Tibial artery (tissue), 4 donors: ENCODE measurements around the gene PRSS56.

Experiments
- DNase-seq, 2 donors: peaks; one replicate each; pipeline ENCODE4 v3.0.0-alpha.2; 2019
- H3K27ac ChIP-seq, 2 donors: fragments of 200-600 bp; sonication (generic) in 1 of 2; 1 replicate in 1 of 2; 2 replicates in 1 of 2; pipeline ENCODE4 v1.5.1; 2018 to 2019; ENCODE audit warnings: mild to moderate bottlenecking in 1 of 2
- H3K27me3 ChIP-seq, 2 donors: fragments of 200-600 bp; sonication (generic) in 1 of 2; one replicate each; pipeline versions ENCODE4 v1.5.1 to v1.6.0; 2016 to 2019
- H3K36me3 ChIP-seq, 3 donors: fragments of 200-600 bp; sonication (generic) in 2 of 3; one replicate each; pipeline ENCODE4 v1.5.1; 2016 to 2019; ENCODE audit warnings: mild to moderate bottlenecking in 2 of 3
- H3K4me1 ChIP-seq, 4 donors: fragments of 200-600 bp; sonication (generic) in 2 of 4; 1 replicate in 3 of 4; 2 replicates in 1 of 4; pipeline ENCODE4 v1.5.1; 2016 to 2019
- H3K4me3 ChIP-seq, 2 donors: fragments of 200-600 bp; sonication (generic) in 1 of 2; 1 replicate in 1 of 2; 2 replicates in 1 of 2; pipeline ENCODE4 v1.5.1; 2018 to 2019; ENCODE audit warnings: mild to moderate bottlenecking in 2 of 2
- H3K9me3 ChIP-seq, 3 donors: fragments of 200-600 bp; sonication (generic) in 1 of 3; one replicate each; pipeline ENCODE4 v1.5.1; 2016 to 2019
- CTCF ChIP-seq, 2 experiments: fragments of 200-600 bp in 1 of 2; fragments of 450-650 bp in 1 of 2; IDR thresholded peaks; one replicate each; pipeline ENCODE4 v1.5.1; 2017 to 2019; ENCODE audit warnings: antibody characterized with exemption in 2 of 2, mild to moderate bottlenecking in 1 of 2, moderate library complexity in 1 of 2
- intact Hi-C: fragments of 100-400 bp; cut with DNase I; formaldehyde crosslinking; loops from one replicate; pipeline ENCODE4 v1.15.0; 2023; ENCODE audit warnings: low total_unique reads

PRSS56 gene

DNA sequence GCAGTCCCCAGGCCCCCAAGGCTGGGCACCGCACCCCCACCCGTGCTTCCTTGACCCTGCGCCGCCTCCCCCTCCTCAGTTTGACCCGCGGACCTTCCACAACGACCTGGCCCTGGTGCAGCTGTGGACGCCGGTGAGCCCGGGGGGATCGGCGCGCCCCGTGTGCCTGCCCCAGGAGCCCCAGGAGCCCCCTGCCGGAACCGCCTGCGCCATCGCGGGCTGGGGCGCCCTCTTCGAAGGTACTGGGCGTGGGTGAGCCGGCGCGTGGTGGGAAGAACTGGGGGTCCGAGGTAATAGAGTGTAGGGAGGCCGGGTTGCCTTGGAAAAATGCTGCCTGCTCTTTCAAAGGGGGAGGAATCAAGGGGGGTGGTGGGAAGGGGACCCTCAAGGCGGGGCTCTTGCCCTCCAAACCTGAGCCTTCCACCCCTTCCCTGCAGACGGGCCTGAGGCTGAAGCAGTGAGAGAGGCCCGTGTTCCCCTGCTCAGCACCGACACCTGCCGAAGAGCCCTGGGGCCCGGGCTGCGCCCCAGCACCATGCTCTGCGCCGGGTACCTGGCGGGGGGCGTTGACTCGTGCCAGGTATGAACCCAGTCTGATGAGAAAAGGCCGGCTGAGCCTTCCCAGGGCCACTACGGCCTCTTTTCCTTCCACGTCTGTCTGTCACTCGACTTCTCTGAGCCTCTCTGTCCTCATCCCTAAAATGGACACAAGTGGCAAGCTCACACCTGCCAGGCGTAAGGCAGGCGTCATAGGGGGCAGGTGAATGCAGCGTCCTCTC lies 2.6 kb downstream of the PRSS56 start:
- intact Hi-C loops: loop anchor here (2.0 kb wide), 1 partner anchor 78 kb away; no protein-coding TSS in a partner anchor
- H3K27me3 ChIP-seq: peaks cover 4 to 87% of the 10 kb centered on the region in 2 donors
- no peak overlapping the region for H3K4me3 ChIP-seq
- no peak overlapping the region for H3K27ac ChIP-seq
- H3K9me3 ChIP-seq: no peaks in the 10 kb centered on the region
- DNase-seq: no peak
- no peak for TF ChIP-seq CTCF (IDR thresholded peaks at IDR 0.05)
- H3K4me1 ChIP-seq: peaks cover 0 to 37% (median 24%) of the 10 kb centered on the region in 4 donors
- no peaks in the 10 kb centered on the region for H3K36me3 ChIP-seq

DNA sequence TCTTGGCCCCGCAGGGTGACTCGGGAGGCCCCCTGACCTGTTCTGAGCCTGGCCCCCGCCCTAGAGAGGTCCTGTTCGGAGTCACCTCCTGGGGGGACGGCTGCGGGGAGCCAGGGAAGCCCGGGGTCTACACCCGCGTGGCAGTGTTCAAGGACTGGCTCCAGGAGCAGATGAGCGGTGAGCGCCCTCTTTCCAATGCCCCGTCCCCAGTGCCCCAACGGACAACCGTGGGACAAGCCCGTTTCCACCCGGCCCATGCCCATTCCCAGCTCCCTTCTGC lies 3.2 kb downstream of the PRSS56 start:
- Histone ChIP-seq H3K27me3 (peaks cover 4 to 86% of the 10 kb centered on the region in 2 donors), H3K36me3 (no peaks in the 10 kb centered on the region), H3K4me3 (no peak overlapping the region), H3K4me1 (peaks cover 0 to 37% (median 24%) of the 10 kb centered on the region in 4 donors), H3K27ac (no peak overlapping the region), H3K9me3 (no peaks in the 10 kb centered on the region)
- DNase-seq: no peak
- TF ChIP-seq CTCF (IDR thresholded peaks at IDR 0.05): no peak
- intact Hi-C loops: loop anchor here (2.0 kb wide), 1 partner anchor 79 kb away; no protein-coding TSS in a partner anchor

DNA sequence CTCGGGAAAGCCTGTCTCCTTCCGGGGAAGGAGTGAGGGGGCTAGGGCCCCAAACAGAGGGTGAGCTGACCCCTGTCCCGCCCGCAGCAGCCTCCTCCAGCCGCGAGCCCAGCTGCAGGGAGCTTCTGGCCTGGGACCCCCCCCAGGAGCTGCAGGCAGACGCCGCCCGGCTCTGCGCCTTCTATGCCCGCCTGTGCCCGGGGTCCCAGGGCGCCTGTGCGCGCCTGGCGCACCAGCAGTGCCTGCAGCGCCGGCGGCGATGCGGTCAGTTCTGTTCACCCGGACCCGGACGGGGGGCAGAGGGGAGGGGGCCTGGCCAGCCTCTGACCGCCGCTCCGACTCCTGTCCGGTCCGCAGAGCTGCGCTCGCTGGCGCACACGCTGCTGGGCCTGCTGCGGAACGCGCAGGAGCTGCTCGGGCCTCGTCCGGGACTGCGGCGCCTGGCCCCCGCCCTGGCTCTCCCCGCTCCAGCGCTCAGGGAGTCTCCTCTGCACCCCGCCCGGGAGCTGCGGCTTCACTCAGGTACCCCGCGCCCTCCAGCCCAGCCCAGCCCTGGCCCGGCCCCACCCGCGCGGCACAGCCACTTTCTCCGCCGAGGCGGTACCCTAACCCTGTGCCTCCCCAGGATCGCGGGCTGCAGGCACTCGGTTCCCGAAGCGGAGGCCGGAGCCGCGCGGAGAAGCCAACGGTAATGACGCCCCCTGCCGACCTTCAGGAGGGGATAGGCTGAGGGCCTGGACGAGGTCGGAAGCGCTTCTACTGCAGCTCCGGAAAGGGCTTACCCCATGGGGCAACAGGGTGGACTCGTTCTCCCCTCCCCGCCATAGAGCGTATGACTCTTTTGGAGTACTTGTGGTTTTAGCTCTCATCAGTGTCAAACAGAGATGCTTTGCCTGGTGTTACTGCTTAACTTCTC lies 3.8 kb downstream of the PRSS56 start:
- TF ChIP-seq CTCF (IDR thresholded peaks at IDR 0.05): no peak
- intact Hi-C loops: loop anchor here (2.0 kb wide), 1 partner anchor 79 kb away; no protein-coding TSS in a partner anchor
- H3K9me3 ChIP-seq: no peaks in the 10 kb centered on the region
- H3K27ac ChIP-seq: no peak overlapping the region
- peaks cover 4 to 80% of the 10 kb centered on the region in 2 donors for H3K27me3 ChIP-seq
- peak overlapping the region in 1 of 2 donors; percentile 26 for H3K4me3 ChIP-seq
- peaks cover 0 to 37% (median 24%) of the 10 kb centered on the region in 4 donors for H3K4me1 ChIP-seq
- no peaks in the 10 kb centered on the region for H3K36me3 ChIP-seq
- no peak for DNase-seq

DNA sequence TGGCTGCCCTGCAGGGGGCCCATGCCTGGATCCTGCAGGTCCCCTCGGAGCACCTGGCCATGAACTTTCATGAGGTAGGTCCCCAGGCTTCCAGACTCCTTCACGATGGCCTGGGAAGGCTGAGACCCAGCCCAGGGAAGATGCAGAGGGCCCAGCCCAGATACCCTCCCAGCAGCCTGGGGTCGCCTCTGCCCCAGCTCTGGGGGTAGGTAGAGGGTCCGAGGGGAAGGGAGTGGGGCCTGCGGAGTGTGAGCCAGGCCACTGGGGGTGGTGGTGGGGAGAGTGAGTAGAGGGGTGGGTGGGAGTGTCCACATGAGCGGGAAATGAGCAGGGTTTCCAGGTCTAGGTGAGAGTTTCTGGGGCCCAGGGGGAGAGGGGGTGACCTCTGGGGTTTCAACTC lies 4.6 kb downstream of the PRSS56 start:
- Histone ChIP-seq H3K27me3 (peaks cover 4 to 75% of the 10 kb centered on the region in 2 donors), H3K9me3 (no peaks in the 10 kb centered on the region)
- no peak for TF ChIP-seq CTCF (IDR thresholded peaks at IDR 0.05)

DNA sequence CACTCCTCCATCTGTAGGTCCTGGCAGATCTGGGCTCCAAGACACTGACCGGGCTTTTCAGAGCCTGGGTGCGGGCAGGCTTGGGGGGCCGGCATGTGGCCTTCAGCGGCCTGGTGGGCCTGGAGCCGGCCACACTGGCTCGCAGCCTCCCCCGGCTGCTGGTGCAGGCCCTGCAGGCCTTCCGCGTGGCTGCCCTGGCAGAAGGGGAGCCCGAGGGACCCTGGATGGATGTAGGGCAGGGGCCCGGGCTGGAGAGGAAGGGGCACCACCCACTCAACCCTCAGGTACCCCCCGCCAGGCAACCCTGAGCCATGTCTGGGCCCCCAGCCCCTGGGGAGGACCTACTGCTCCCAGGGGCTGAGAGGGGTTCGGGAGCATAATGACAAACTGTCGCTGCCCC lies 5.0 kb downstream of the PRSS56 start:
- peaks cover 0 to 37% (median 24%) of the 10 kb centered on the region in 4 donors for H3K4me1 ChIP-seq
- no peak for DNase-seq
- no peak overlapping the region for H3K4me3 ChIP-seq
- intact Hi-C loops: no loop called here
- TF ChIP-seq CTCF (IDR thresholded peaks at IDR 0.05): no peak
- H3K27ac ChIP-seq: no peak overlapping the region
- no peaks in the 10 kb centered on the region for H3K36me3 ChIP-seq
- H3K9me3 ChIP-seq: no peaks in the 10 kb centered on the region
- peaks cover 4 to 75% of the 10 kb centered on the region in 2 donors for H3K27me3 ChIP-seq

More for the DNA sequence above, 4.6 kb downstream of the PRSS56 start:
- DNase-seq: no peak
- Histone ChIP-seq H3K36me3 (no peaks in the 10 kb centered on the region), H3K4me1 (peaks cover 0 to 37% (median 24%) of the 10 kb centered on the region in 4 donors), H3K27ac (no peak overlapping the region), H3K4me3 (no peak overlapping the region)
- intact Hi-C loops: no loop called here
